ENCODE results near the gene B4GALNT4.
"Not testable (repeated sequence)": the region's sequence is repeated elsewhere in the genome, so short reads cannot be mapped to it uniquely, and the experiment has no call there.

The B4GALNT4 gene

DNA sequence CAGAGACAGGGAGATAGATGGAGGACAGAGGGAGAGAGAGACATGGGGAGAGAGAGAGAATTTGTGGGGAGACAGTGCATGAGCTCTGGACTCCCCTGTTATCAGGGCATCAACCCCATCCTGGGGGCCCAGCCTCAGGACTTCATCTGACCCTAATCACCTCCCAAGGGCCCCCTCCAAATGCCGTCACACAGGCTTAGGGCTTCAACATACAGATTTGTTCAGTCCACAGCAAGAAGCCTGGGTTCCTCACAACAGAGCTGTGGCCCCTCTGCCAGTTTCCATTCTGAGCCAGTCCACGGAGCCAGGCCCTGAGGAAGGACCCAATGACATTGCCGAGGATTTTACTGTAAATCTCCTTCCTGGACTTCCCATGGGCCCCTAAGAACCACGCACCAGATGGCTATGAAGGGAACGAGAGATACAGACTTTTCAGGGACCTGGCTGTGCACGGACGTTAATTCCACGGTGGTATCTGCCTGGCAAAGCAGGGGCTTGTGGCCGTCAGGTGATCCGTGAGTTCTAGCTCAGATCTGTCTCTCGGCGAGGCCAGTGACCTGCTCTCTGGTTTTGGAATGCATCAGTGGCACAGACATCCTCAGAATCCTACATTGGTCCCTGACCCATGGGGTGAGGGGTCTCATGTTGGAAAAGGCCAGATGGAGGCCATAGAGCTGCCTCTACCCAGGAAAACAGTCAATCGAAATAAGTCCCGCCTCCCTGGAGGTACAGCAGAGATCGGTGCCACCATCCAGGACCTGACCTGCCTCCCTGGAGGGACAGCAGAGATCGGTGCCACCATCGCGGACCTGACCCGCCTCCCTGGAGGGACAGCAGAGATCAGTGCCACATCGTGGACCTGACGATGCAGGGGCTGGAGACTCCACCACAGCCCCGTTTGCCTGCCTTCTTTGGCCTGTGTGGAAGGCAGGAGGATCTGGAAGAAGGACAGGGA is 8.7 kb upstream of the B4GALNT4 start:
- DNase-seq = no peak

DNA sequence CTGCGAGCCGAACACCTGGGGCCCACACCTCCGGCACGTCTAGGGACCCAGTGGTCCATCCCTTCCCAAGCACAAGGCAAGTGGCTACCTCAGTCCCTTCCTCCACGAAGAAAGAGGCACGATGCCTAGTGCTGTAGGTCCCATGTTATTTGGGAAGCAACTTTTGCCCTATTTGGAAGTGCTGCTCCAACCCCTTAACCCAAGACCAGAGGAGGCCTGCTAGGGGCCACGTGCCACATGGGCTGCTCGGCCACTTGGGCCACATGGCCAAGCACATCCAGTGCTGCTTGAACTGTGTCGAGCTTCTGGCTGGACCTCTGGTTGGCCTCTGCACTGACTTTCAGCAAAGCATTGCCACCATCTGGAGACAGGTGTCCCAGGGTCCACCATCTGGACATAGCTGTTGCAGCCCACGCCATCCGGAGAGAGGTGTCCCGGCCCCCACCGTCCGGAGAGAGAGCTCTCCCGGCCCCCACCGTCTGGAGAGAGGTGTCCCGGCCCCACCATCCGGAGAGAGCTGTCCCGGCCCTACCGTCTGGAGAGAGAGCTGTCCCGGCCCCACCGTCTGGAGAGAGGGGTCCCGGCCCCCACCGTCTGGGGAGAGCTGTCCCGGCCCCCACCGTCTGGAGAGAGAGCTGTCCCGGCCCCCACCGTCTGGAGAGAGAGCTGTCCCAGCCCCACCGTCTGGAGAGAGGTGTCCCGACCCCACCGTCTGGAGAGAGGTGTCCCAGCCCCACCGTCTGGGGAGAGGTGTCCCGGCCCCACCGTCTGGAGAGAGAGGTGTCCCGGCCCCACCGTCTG is 6.5 kb upstream of the B4GALNT4 start:
- DNase-seq = no peak

DNA sequence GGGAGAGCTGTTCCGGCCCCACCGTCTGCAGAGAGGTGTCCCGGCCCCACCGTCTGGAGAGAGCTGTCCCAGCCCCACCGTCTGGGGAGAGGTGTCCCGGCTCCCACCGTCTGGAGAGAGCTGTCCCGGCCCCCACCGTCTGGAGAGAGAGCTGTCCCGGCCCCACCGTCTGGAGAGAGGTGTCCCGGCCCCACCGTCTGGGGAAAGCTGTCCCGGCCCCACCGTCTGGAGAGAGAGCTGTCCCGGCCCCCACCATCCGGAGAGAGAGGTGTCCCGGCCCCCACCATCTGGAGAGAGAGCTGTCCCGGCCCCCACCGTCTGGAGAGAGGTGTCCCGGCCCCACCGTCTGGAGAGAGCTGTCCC is 5.9 kb upstream of the B4GALNT4 start:
- DNase-seq = not testable (repeated sequence)

DNA sequence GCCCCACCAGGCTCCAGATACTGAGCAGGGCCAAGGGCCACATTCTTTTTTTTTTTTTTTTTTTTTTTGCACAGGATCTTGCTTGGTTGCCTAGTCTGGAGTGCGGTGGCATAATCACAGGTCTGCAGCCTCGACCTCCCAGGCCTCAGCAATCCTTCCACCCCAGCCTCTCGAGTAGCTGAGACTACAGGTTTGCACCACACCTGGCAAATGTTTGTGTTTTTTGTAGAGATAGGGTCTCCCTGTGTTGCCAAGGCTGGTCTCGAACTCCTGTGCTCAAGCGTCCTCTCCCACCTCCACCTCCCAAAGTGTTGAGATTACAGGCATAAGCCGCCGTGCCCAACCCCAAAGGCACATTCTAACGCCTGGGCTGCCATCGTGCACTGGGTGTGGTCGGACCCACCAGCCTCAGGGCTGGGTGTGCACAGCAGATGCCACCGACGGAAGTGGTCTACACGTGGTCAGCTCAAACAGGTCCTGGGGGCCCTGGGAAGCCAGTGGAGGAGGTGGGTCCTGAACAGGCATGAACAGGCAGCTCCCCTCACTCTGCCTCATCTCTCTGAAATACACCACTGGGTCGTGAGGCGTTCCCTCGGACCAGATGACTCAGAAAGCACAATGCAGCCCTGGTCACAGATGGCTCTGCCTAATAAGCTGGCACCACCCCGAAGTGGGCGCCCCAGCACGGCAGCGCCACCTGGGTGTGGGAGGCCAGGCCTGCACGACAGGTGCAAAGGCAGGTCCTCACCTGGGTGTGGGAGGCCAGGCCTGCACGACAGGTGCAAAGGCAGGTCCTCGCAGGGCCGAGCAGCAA is 5.1 kb upstream of the B4GALNT4 start:
- DNase-seq = peak; percentile 81

DNA sequence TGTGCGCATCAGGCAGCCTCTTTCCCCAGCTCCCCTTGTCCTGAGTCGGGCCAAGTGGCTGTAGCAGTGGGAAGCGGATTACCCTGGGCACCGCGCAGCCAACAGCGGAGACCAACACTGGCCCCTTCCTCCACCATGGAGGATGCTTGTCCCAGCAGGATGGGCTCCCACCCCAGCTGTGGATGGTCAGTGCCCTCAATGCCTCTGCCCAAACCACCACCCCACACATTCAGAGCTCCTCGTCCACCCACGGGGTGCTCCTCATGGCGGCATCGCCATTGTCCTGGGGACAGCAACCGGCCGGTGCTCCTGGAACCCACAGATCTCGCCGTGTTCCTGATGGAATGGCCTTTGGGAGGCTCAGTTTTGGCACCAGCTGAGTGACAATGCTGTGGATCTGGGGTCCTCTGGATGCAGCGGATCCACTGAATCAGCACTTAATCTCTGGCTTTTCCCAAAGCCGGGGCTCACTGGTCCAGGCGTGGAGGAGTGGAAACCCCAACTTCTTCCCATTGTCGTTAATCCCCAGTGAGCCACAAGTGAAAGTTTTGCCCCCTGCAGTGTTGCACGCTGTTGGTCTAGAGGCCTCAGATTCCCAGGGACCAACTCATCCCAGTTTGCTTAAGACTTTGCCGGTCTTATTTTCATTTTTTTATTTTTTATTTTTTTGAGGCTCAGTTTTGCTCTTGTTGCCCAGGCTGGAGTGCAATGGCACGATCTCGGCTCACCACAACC is 4.1 kb upstream of the B4GALNT4 start:
- no peak for DNase-seq

DNA sequence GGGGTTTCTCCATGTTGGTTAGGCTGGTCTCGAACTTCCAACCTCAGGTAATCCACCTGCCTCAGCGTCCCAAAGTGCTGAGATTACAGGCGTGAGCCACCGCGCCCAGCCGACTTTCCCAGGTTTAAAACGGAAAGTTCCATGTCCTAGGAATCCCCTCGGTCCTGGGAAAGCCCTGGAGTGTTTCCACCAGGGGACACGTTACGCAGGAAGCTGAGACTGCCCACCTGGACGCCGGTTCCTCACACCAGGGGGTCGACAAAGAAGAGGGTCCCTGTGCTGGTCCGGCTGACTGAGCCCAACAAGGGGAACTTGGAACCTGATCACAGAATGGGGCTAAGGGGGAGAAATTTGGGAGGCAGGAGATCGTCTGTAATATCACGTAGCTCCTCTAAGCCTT is 3.5 kb upstream of the B4GALNT4 start:
- no peak for DNase-seq

DNA sequence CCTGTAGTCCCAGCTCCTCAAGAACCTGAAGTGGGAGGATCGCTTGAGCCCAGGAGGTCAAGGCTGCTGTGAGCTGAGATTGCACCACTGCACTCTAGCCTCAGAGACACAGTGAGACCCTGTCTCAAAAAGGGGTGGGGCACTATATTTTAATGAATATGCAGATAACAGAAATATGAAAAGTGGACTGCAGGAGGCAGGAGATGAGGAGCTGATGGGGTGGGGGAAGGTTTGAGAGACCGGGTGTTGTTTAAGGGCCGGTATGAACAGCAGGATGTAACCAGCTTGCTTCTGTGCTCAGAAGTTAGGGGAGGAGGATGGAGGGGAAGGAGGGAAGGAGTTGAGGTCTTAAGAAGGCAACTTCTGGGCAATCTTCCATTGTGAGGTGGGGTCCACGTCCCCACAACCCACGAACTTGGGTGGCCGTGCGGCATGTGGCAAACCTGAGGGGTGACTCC is 1.3 kb upstream of the B4GALNT4 start:
- DNase-seq = no peak

DNA sequence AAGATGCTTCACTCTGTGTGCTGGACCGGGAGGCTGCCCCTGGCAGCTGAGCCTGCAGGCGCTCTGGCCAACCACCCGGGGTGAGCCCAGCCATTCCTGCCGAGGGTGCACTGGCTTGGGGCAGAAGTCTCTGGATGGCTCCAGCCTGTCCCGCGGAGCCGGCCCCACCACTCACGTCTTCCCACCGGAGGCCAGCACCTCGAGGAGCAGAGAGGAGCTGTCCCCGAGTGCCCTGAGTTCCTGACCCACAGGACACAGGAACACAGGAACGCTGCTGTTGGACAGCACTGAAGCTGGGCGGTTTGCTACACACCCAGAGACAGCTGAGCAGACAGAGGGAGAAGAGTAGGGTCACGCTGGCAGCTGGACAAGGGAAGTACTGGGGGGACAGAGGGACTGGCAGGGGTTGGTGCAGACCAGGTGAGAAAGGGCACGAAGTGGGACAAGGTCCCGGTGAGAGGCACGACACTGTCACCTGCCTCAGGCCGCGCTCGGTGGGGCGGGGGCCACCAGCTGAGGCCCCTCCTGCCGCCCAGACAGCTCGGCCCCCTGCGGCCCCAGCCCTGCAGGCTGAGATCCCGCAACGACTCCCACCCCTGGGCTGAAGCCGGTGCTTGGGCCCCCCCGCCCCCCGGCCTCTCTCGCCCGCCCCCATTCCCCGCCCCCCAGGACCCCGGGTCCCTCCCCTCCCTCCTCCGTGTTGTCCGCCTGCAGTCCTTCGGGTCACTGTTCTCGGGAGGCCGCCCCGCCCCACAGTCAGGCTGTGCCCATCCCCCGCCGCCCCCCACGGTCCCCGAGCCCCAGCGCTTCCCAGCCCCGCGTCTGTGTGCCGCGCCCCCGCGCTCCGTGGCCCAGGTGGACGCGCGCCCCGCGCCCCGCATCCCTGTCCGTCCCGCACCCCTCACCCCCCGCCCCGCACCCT is 624 bp upstream of the B4GALNT4 start:
- DNase-seq = no peak

DNA sequence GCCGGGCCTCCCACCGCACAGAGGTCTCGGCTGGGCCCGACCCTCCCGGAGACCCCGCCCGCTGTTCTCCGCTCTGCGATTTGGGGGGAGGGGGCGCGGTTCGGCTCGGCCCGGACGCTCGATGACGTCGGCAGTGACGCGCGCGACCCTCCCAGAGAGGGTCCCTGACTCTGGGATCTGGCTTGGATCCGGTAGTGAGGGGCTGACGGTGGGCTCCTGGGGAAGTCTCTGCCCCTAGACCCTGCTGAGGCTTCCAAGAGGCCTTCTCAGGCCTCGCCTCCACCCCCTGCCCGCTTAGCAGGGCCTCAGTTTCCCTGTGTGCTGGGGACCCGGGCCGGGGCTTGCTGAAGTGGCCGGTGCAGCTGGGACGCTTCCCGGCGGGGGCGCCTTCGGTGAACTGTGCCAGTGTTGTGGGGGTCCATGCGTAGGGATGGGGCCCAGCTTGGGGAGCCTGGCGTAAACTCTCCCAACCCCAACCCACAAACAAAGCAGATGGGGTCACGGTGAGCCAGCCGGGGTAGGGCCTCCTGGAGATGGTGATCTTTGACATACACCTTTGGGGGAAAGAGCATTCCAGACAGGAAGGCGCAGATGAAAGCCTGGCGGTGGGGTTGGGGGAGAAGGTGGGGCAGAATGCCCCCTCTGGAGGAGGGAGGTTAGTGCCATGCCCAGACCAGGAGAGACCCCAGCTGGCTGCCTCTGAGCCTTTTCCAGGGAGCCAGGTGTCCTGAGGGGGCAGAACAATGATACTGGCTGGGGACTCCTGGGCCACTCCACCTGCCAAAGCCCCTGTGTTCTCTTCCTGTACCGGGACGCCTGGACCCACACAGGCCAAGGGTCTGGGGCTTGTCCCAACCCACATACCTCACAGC is 1.0 kb downstream of the B4GALNT4 start:
- no peak for DNase-seq

DNA sequence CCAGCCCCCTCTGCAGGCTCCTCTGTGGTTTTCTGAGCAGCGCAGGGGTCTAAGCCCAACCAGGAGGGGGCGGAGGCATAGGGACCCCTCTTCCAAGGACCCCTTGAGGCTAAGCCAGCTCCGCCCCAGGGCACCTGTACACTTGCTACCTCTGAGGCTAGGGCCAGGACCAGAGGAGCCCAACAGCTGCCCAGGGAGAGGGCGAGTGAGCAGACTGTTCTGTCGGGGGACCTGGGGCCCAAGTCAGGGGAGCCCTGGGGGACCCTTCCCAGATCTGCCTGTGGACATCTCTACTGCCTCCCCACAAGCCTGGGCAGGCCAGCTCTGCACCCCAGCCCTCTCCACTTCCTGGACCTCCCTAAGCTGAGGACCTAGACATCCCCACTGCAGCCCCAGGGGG is 1.8 kb downstream of the B4GALNT4 start:
- DNase-seq = no peak

DNA sequence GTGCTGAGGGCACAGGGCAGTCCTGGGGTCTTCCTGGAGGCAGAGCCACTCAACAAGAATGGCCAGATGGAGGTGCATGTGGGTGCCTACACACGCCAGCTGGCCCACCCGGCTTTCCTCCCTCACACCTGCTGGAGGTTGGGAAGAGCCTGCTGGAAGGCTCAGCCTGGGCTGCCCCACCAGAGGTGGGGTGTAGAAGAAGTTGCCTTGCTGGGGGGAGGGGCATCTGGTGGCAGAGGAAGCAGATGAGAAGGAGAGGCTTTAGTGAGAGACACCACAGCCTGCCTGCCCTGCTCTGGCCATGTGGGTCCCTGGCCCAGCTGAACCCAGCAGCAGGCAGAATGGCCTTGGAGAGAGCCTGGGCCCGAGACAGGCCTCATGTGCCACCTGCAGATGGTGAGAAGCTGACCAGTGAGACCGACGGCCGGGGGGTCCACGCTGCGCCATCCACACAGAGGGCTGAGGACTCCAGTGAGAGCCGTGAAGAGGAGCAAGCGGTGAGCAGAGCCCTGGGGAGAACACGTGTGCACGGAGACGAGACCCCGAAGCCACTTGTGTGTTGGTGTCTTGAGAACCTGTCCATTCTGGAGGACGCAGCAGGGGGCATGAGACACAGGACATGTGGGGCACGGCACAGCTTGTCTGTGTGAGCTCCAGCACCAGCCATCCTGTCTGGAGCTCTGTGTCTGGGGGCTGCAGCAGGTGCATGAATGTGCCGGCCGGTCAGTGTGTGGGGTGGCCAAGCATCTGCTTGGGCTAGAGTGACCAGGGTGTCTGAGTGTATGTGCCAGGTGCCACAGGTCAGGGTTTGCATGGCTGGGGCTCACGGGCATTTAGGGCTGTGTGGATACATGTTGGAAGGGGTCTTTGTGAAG is 2.7 kb downstream of the B4GALNT4 start:
- DNase-seq = no peak

DNA sequence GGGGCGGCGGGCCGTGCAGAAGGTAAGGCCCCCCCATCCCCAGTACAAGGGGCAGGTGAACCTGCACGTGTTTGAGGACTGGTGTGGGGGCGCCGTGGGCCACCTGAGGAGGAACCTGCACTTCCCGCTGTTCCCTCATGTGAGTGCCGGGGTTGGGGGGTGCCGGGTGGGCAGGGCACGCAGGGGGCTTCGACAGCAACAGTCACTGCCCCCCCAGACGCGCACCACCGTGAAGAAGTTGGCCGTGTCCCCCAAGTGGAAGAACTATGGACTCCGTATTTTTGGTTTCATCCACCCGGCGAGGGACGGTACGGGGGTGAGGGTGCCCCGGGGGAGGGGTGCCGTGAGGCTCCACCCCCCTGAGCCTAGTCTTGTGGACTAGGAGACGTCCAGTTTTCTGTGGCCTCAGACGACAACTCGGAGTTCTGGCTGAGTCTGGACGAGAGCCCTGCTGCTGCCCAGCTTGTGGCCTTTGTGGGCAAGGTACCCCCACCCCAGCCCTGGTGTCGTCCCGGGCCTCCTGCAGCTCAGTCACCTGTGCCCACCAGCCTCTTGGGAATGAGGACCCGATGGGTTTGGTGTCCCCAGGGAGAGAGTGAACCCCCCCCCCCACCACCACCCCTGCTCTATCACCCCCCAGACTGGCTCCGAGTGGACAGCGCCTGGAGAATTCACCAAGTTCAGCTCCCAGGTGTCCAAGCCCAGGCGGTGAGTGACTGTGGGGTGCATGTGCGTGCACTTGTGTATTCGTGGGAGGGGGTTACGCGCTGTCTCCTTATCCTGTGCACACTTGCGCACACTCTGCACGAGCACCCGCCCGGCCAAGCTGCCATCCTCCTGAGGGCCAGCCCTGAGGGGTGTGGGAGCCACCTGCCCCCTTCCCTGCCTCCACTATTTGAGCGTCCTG is 3.8 kb downstream of the B4GALNT4 start:
- no peak for DNase-seq

DNA sequence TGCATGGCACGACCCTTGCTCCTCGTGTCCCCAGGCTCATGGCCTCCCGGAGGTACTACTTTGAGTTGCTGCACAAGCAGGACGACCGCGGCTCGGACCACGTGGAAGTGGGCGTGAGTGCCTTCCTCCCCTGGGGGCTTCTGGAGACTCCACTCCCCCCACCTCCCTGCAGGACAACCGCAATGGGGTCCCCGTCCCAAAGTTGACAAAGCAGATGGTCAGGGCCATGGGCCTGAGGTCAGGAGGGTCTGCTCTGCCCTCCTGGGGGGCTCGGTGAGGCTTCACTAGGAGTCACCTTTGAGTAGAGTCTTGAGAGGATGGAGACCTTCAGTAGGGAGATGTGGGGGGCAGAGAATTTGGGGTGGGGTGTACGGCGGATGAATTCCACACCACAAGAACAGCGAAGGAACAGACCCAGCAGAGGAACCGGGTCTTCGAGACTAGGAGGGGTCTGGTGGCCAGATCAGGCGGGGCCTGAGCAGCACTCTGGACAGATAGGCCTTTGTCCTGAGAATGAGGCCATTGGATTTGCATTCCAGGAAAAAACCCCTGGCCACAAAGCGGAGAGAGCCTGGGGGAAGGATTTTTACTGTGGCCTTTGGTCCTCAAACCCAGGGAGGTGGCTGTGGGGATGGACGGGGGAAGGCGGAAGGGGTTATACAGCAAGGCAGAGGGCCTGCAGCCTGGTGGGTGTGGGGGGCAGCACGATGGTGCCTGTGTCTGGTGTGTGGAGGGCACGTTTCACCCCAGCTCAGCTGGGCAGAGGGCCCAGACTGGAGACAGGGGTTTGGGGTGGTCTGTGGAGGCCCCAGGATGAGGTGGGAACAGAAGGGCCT is 4.6 kb downstream of the B4GALNT4 start:
- DNase-seq = no peak

DNA sequence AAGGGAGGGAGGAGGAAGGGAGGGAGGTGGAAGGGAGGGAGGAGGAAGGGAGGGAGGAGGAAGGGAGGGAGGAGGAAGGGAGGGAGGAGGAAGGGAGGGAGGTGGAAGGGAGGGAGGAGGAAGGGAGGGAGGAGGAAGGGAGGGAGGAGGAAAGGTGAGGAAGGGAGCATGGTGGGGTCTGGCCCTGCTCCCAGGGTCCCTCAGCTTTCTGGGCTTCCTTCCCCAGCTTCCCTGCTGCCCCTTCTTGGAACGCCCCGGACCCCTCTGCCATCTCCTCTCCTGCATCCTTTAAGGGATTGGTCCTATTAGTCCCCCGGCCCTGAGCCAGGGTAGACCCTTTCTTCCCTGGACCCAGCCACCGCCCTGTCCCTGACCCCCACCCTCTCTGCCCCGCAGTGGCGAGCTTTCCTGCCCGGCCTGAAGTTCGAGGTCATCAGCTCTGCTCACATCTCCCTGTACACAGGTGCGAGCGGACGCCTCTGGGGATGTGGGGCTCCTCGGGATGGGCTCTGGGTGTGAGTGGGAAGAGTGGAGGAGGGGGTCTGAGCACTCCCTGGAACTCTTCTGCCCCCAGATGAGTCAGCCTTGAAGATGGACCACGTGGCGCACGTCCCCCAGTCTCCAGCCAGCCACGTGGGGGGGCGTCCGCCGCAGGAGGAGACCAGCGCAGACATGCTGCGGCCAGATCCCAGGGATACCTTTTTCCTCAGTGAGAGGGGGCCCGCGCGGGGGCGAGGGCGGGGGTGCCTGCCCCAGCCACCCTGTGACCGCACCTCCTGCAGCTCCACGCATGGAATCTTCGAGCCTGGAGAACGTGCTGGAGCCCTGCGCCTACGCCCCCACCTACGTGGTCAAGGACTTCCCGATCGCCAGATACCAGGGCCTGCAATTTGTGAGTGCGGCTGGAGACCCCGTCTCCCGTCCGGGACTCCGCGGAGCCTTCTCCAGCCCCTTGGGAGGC is 6.0 kb downstream of the B4GALNT4 start:
- DNase-seq = no peak

DNA sequence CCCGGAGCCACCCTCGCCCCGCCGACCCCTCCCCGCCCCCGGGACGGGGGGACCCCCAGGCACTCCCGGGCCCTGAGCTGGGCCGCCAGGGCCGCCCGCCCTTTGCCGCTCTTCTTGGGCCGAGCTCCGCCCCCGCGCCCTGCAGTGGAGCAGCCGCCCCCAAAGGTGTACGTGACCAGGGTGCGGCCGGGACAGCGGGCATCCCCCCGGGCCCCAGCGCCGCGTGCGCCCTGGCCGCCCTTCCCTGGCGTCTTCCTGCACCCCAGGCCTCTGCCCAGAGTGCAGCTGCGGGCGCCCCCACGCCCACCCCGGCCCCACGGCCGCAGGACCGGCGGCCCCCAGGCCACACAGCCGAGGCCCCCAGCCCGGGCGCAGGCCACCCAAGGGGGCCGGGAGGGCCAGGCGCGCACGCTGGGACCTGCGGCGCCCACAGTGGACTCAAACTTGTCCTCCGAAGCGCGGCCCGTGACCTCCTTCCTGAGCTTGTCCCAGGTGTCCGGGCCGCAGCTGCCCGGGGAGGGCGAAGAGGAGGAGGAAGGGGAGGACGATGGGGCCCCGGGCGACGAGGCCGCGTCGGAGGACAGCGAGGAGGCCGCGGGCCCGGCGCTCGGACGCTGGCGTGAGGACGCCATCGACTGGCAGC is 7.4 kb downstream of the B4GALNT4 start:
- no peak for DNase-seq
